HG02798 (cell line): Measurements from ENCODE around the gene OST4.
"Not testable (repeated sequence)": the region's sequence is repeated elsewhere in the genome, so short reads cannot be mapped to it uniquely, and the experiment has no call there.

Source experiments
- ATAC-seq: cut with Tn5 transposase; IDR thresholded peaks from one replicate; pipeline ENCODE4 v1.9.1; 2021; ENCODE audit warnings: mild to moderate bottlenecking; ENCODE audit not compliant: unreplicated experiment, poor library complexity

The OST4 gene

GRCh38 chr2:27071277-27071989 lies at the start of gene OST4:
Gene OST4, minus strand, starts transcription at chr2:27071654.
- peak; percentile 93 for ATAC-seq

DNA sequence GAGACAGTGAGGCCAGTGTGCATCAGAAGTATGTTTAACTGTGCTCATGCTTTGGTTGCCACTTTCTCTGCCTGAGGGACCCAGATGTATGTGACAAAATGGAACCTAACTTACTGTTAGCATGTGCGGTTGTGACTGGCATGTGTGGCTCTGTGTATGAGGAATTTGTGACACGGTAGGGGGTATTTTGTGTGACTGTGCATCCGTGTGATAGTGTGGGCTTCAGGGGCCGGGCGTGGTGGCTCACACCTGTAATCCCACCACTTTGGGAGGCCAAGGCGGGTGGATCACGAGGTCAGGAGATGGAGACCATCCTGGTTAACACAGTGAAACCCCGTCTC lies 47.8 kb upstream of the OST4 start:
- not testable (repeated sequence) for ATAC-seq

DNA sequence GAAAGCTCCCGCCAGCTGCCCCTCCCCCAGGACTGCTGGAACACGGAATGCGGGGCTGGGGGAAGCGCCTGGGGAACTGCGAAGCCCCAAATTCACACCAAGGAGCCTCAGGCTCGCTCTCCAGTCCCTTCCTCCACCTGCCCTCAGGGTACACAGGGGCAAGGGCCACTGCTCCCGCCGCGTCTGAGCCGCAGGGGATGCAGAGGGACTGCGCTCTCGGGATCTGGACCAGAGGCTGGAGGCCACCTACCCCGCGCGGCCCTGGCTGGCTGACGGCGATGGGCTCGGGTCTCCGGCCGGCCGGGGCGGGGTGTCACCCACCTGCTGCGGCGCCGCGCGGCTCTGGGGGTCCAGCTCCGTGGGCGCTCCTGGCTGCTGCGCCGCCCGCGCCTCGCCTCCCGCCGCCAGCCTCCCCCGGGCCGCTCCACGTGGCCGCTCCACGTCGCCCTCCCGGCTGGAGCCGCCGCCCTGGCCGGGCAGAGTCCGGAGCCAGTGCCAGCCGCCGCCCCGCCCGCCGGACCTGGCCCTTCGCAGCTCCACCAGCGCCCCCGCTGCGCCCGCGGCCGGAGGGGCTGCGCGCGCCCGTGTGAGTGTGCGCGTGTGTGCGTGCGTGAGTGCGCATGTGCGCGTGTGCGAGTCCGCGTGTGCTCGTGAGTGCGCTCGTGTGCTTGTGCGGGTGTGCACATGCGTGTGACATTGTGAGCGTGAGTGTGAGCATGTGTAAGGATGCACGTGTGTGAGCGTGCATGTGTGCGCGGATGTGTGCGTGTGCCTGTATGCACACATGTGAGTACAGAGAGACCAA lies 47.3 kb upstream of the OST4 start, which contains the start of gene CGREF1:
CGREF1 (minus strand) TSS at position 604 of the 805 bp plus-strand sequence. CDS start 14,762 bp downstream, outside the sequence.
- no peak for ATAC-seq

DNA sequence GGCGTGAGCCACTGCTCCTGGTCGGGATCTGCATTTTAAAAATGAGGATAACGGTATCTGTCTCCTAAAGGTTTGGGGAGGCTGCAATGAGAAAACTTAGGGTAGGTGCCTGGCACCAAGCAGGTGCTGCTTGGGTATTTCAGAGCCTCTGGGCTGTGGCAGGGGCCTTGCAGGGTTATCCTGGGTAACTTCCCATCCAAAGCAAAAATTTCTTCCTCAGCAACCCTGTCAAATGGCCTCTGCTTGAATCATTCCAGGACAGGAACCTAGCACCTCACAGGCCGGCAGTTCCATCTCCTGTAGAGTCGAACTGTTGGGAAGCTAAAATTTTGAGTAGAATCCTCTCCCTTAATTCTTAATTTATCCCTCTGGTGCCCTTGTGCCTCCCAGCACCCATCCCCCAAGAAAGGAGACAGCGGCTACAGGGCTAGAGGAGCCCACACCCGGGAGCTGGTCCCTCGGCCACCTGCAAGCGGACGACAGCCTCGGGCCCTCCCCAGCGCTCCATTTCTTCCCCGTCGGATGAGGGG lies 46.6 kb upstream of the OST4 start:
- ATAC-seq = no peak

DNA sequence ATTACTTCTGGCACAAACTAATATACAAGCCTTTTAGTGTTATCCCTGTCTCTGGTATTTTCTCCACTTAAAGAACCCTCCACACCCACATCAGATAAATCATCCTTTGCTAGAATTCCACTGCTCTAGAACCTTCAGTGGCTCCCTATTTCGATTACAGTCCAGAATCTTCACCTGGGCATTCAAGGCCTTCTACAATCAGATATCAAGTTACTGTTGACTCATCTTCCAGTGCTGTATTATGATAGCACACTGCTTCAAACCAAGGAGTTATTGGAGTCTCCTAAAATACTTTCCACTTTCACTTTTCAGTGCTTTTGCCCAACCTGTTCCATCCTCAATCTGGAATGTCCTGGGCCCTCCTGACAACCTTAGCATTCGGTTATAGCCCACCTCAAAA lies 44.1 kb upstream of the OST4 start:
- ATAC-seq = no peak

GRCh38 chr2:27111392-27112078 lies 40.1 kb upstream of the OST4 start:
- not testable (repeated sequence) for ATAC-seq

DNA sequence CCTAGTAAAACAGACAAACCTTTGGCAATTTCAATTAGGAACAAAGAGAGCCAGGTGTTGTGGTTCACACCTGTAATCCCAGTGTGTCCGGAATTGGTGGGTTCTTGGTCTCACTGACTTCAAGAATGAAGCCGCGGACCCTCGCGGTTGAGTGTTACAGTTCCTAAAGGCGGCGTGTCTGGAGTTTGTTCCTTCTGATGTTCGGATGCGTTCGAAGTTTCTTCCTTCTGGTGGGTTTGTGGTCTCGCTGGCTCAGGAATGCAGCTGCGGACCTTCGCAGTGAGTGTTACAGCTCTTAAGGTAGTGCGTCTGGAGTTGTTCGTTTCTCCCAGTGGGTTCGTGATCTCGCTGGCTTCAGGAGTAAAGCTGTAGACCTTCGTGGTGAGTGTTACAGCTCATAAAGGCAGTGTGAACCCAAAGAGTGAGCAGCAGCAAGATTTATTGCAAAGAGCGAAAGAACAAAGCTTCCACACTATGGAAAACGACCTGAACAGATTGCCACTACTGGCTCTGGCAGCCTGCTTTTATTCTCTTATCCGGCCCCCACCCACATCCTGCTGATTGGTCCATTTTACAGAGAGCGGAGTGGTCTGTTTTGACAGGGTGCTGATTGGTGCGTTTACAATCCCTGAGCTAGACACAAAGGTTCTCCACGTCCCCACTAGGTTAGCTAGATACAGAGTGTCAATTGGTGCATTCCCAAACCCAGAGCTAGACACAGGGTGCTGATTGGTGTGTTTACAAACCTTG lies 39.3 kb upstream of the OST4 start:
- not testable (repeated sequence) for ATAC-seq

DNA sequence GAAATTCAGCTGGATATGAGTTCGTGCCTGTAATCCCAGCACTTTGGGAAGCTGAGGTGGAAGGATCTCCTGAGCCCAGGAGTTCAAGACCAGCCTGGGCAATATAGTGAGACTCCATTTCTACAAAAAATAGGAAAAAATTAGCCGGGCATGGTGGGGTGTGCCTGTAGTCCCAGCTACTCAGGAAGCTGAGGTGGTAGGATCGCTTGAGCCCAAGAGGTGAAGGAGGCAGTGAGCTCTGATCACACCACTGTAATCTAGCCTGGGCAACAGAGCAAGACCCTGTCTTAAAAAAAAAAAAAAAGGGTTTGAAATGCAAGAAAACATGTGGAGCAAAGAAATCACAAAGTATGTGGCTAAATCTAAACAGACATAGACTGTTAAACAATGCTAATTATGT lies 37.6 kb upstream of the OST4 start:
- ATAC-seq = no peak

- no peak for ATAC-seq
Observed at GRCh38 chr2:27108221-27108620, 36.8 kb upstream of the OST4 start.

GRCh38 chr2:27105981-27106380 lies 34.5 kb upstream of the OST4 start:
- ATAC-seq = no peak

GRCh38 chr2:27102329-27102728 lies 30.9 kb upstream of the OST4 start:
- no peak for ATAC-seq

DNA sequence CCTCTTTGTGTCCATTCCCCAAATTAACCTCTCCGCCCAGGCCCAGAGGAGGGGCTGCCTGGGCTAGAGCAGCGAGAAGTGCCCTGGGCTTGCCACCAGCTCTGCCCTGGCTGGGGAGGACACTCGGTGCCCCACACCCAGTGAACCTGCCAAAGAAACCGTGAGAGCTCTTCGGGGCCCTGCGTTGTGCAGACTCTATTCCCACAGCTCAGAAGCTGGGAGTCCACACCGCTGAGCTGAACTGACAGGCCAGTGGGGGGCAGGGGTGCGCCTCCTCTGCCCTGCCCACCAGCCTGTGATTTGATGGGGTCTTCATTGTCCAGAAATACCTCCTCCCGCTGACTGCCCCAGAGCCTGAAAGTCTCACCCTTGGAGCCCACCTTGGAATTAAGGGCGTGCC lies 28.6 kb upstream of the OST4 start:
- no peak for ATAC-seq

- no peak for ATAC-seq
Observed at GRCh38 chr2:27099334-27099955, 28.0 kb upstream of the OST4 start.

DNA sequence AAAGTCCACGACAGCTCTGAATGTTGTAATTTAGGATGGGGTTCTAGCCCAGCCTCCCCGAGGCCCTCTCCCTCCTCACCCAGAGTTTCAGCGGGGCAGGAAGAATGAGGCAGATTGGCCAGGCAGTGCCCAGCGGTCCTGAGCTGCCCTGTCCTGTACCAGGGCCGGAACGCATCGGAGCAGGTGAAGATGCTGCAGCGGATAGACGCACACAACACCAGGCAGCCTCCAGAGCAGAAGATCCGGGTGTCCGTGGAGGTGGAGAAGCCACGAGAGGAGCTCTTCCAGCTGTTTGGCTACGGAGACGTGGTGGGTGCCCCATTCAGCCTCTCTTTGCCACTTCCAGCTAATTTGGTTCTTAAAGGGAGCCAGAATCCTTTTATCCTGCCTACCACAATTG lies 25.9 kb upstream of the OST4 start:
- ATAC-seq = no peak

GRCh38 chr2:27096748-27097297 lies 25.4 kb upstream of the OST4 start:
- ATAC-seq = no peak

- ATAC-seq = peak; percentile 65
Observed at GRCh38 chr2:27095745-27096651, 24.5 kb upstream of the OST4 start.

GRCh38 chr2:27095427-27095744 lies 23.9 kb upstream of the OST4 start:
- ATAC-seq = no peak

- ATAC-seq = no peak
Observed at GRCh38 chr2:27094353-27094984, 23.0 kb upstream of the OST4 start.
